HepG2 (cell line): ENCODE results near the gene INAFM2. TPM values are rescaled to one million over a fixed set of nuclear protein-coding genes. Genes with fewer than 3 reads are reported as not detected.

Experiments used
- ARID4A ChIP-seq: sonication (generic); formaldehyde crosslinking; IDR thresholded peaks from 2 replicates; pipeline ENCODE4 v1.5.0; 2020; ENCODE audit warnings: mild to moderate bottlenecking, missing genetic modification reagents, borderline replicate concordance
- CHCHD3 ChIP-seq: sonication (generic); formaldehyde crosslinking; IDR thresholded peaks from 2 replicates; pipeline ENCODE4 v1.8.0; 2022; ENCODE audit warnings: mild to moderate bottlenecking, missing genetic modification reagents, moderate library complexity
- CSRNP2 ChIP-seq: sonication (generic); formaldehyde crosslinking; conservative IDR thresholded peaks from 2 replicates; pipeline ENCODE4 v1.8.0; 2022; ENCODE audit warnings: low read depth, missing genetic modification reagents
- ETV6 ChIP-seq: sonication (generic); formaldehyde crosslinking; conservative IDR thresholded peaks from 2 replicates; pipeline ENCODE4 v1.4.0; 2020; ENCODE audit warnings: missing genetic modification reagents
- GABPB1 ChIP-seq: IDR thresholded peaks from 2 replicates; pipeline ENCODE4 v1.6.1; 2016; ENCODE audit warnings: mild to moderate bottlenecking, missing genetic modification reagents, moderate library complexity, missing compliant biosample characterization
- GATA4 ChIP-seq: sonication (generic); IDR thresholded peaks from 2 replicates; pipeline ENCODE4 v1.6.1; 2016; ENCODE audit warnings: antibody characterized with exemption, low read depth, borderline replicate concordance
- HMGXB4 ChIP-seq, 2 experiments: sonication (generic) in 1 of 2; formaldehyde crosslinking in 1 of 2; IDR thresholded peaks; 2 replicates each; pipeline versions ENCODE4 v1.4.0 to v1.6.1; 2018 to 2020; ENCODE audit warnings: missing genetic modification reagents in 2 of 2, borderline replicate concordance in 1 of 2, low read depth in 1 of 2, mild to moderate bottlenecking in 1 of 2, missing biosample characterization in 1 of 2
- KDM2A ChIP-seq: sonication (generic); formaldehyde crosslinking; IDR thresholded peaks from 2 replicates; pipeline ENCODE4 v1.4.0; 2020; ENCODE audit warnings: low read depth, missing genetic modification reagents, borderline replicate concordance
- KLF9 ChIP-seq: IDR thresholded peaks from 2 replicates; pipeline ENCODE4 v1.6.1; 2016; ENCODE audit warnings: low read depth
- MXD3 ChIP-seq: IDR thresholded peaks from 2 replicates; pipeline ENCODE4 v1.6.1; 2016; ENCODE audit warnings: mild to moderate bottlenecking, missing biosample characterization, missing genetic modification reagents
- NFRKB ChIP-seq: fragments of 450-650 bp; IDR thresholded peaks from 2 replicates; pipeline ENCODE4 v1.6.1; 2017
- ONECUT2 ChIP-seq: sonication (generic); formaldehyde crosslinking; IDR thresholded peaks from 2 replicates; pipeline ENCODE4 v1.4.0; 2020; ENCODE audit warnings: missing genetic modification reagents
- TARDBP ChIP-seq: sonication (generic); formaldehyde crosslinking; IDR thresholded peaks from 2 replicates; pipeline ENCODE4 v1.8.0; 2022; ENCODE audit warnings: mild to moderate bottlenecking, missing genetic modification reagents
- TBP ChIP-seq: sonication (generic); formaldehyde crosslinking; IDR thresholded peaks from 2 replicates; pipeline ENCODE4 v1.5.0; 2020; ENCODE audit warnings: missing genetic modification reagents
- TEAD3 ChIP-seq: optimal IDR thresholded peaks from 2 replicates; pipeline ENCODE3; 2016; ENCODE audit warnings: borderline replicate concordance
- ZFP91 ChIP-seq: sonication (generic); formaldehyde crosslinking; IDR thresholded peaks from 2 replicates; pipeline ENCODE4 v1.9.0; 2022; ENCODE audit warnings: missing genetic modification reagents, mild to moderate bottlenecking, borderline replicate concordance
- ZNF235 ChIP-seq: sonication (generic); formaldehyde crosslinking; IDR thresholded peaks from 2 replicates; pipeline ENCODE4 v1.8.1; 2023; ENCODE audit warnings: mild to moderate bottlenecking, missing genetic modification reagents, borderline replicate concordance
- ZNF296 ChIP-seq: sonication (generic); formaldehyde crosslinking; conservative IDR thresholded peaks from 2 replicates; pipeline ENCODE4 v1.5.0; 2020; ENCODE audit warnings: mild to moderate bottlenecking, missing genetic modification reagents
- ZNF644 ChIP-seq: IDR thresholded peaks from 2 replicates; pipeline ENCODE4 v1.6.1; 2016; ENCODE audit warnings: low read depth
- polyA plus RNA-seq, 8 experiments: library from polyadenylated mRNA; depleted of rRNA in 3 of 8; stranded (reverse) in 7 of 8; unstranded in 1 of 8; fragments of >200 nt; fragmentation: Illumina TruSeq in 4 of 8; extraction: Trizol in 4 of 8; gene quantifications; 2 replicates each; pipeline versions ENCODE4 v1.2.1 to v1.2.3, GENCODE V29; 2011 to 2016; ENCODE audit warnings: low read depth in 4 of 8, missing spikeins in 1 of 8, mixed read lengths in 1 of 8; ENCODE audit not compliant: insufficient read depth in 1 of 8
- total RNA-seq, 5 experiments: library from RNA; depleted of rRNA; stranded (reverse); fragments of >200 nt; fragmentation: Illumina TruSeq; extraction: Trizol; gene quantifications; 2 replicates each; pipeline ENCODE4 v1.2.3, GENCODE V29; 2016; ENCODE audit warnings: low read depth in 1 of 5

The INAFM2 gene
- total and polyA plus RNA-seq, 2 of the 13 experiments (the other 11 are each of a cell fraction or from before 2014, with no cell fraction given), result 5.5 to 6.5 TPM

GRCh38 chr15:40282147-40282868 is 41.2 kb upstream of the INAFM2 start (continued):
- peak in 1 of 2 experiments; percentile 76; a peak in 3 of 4 replicates for TF ChIP-seq HMGXB4 (CRISPR knock-in tag; IDR thresholded peaks at IDR 0.05; ENCODE audit: borderline replicate concordance in 1 of 2, low read depth in 1 of 2)
- TF ChIP-seq GABPB1 (CRISPR knock-in tag), result peak; percentile 43; the same call in 1 of the 2 replicates
- 0 out of 2 replicates have a peak, but pooled peaks have one; percentile 31 for TF ChIP-seq MXD3 (CRISPR knock-in tag)
- peak; percentile 48; the same call in 1 of the 2 replicates for TF ChIP-seq ETV6 (CRISPR knock-in tag)
- no peak for TF ChIP-seq ONECUT2 (CRISPR knock-in tag)
- no peak for TF ChIP-seq ZNF644
- no peak for TF ChIP-seq TBP
- no peak for TF ChIP-seq CSRNP2 (CRISPR knock-in tag)
- TF ChIP-seq NFRKB, result no peak
- no peak for TF ChIP-seq KLF9 (CRISPR knock-in tag)
- TF ChIP-seq CHCHD3 (CRISPR knock-in tag), result no peak
- no peak for TF ChIP-seq ZNF235 (CRISPR knock-in tag)
- no peak for TF ChIP-seq GATA4
- no peak for TF ChIP-seq TARDBP (CRISPR knock-in tag)
- TF ChIP-seq ZFP91, result peak; percentile 86; the same call in 1 of the 2 replicates
- TF ChIP-seq ARID4A (CRISPR knock-in tag), result peak; percentile 11; the same call in 1 of the 2 replicates
- TF ChIP-seq TEAD3 (CRISPR knock-in tag), result no peak
- no peak for TF ChIP-seq KDM2A
- TF ChIP-seq ZNF296, result no peak
